Umbilical cord (tissue), 2 donors: ENCODE data around the gene ASB16. TPM values are rescaled to one million over a fixed set of nuclear protein-coding genes. Genes with fewer than 3 reads are reported as not detected.
A peak's percentile ranks its signal among the peaks of the same experiment; 100 is the strongest.
"Not testable (repeated sequence)": the region's sequence is repeated elsewhere in the genome, so short reads cannot be mapped to it uniquely, and the experiment has no call there.

Experiments
- DNase-seq: peaks from one replicate; pipeline ENCODE4 v3.0.0-alpha.2; 2015; ENCODE audit warnings: low spot score
- total RNA-seq: library from RNA; depleted of rRNA; stranded (reverse); fragments of >200 nt; gene quantifications from one replicate; pipeline ENCODE4 v1.2.3, GENCODE V29; 2014; ENCODE audit warnings: low replicate concordance; ENCODE audit not compliant: insufficient read depth

ASB16 gene
- total RNA-seq, 1 donor from 2014 or later: not detected

GRCh38 chr17:44147812-44148211 is 22.7 kb upstream of the ASB16 start:
- no peak for DNase-seq

GRCh38 chr17:44149066-44149465 is 21.4 kb upstream of the ASB16 start:
- not testable (repeated sequence) for DNase-seq

- no peak for DNase-seq
Observed at GRCh38 chr17:44149750-44150329, 20.7 kb upstream of the ASB16 start.

GRCh38 chr17:44152875-44153274 is 17.6 kb upstream of the ASB16 start:
- DNase-seq: no peak

- DNase-seq: no peak
Observed at GRCh38 chr17:44155488-44155887, 15.0 kb upstream of the ASB16 start.

- peak; percentile 47 for DNase-seq
Observed at GRCh38 chr17:44159519-44160210, 10.8 kb upstream of the ASB16 start.

GRCh38 chr17:44164476-44164875 is 6.0 kb upstream of the ASB16 start:
- no peak for DNase-seq

- DNase-seq: no peak
Observed at GRCh38 chr17:44167181-44167861, 3.2 kb upstream of the ASB16 start.

GRCh38 chr17:44170135-44170498 is 387 bp upstream of the ASB16 start:
- no peak for DNase-seq

- DNase-seq: no peak
Observed at GRCh38 chr17:44171931-44172455, 1.5 kb downstream of the ASB16 start.

- DNase-seq: no peak
Observed at GRCh38 chr17:44174427-44174826, 3.9 kb downstream of the ASB16 start.

GRCh38 chr17:44176257-44176656 is 5.8 kb downstream of the ASB16 start:
- DNase-seq: no peak

- no peak for DNase-seq
Observed at GRCh38 chr17:44176671-44177501, 6.4 kb downstream of the ASB16 start.

- DNase-seq: no peak
Observed at GRCh38 chr17:44177640-44178039, 7.1 kb downstream of the ASB16 start.

GRCh38 chr17:44178133-44178532 is 7.6 kb downstream of the ASB16 start:
- DNase-seq: no peak

- DNase-seq: no peak
Observed at GRCh38 chr17:44183024-44183423, 12.5 kb downstream of the ASB16 start.

GRCh38 chr17:44184212-44184810 is 13.8 kb downstream of the ASB16 start:
- no peak for DNase-seq

- DNase-seq: peak; percentile 99
Observed at GRCh38 chr17:44186307-44187130, 16.0 kb downstream of the ASB16 start, which contains the start of gene TMUB2. Gene TMUB2 (plus strand): TSS chr17:44186972. CDS start chr17:44187709, 737 bp downstream.

GRCh38 chr17:44187131-44187899 is 16.8 kb downstream of the ASB16 start:
- no peak for DNase-seq
